K562 (cell line): Measurements from ENCODE around the gene FAM171A1. TPM values are rescaled to one million over a fixed set of nuclear protein-coding genes. Genes with fewer than 3 reads are reported as not detected.

Experiments used
- CBX5 ChIP-seq: IDR thresholded peaks from 2 replicates; pipeline ENCODE4 v1.6.1; 2014; ENCODE audit warnings: low read depth, borderline replicate concordance
- ERF ChIP-seq: fragments of 450-650 bp; formaldehyde crosslinking; IDR thresholded peaks from 2 replicates; pipeline ENCODE4 v1.4.0; 2020; ENCODE audit warnings: mild to moderate bottlenecking, mixed read lengths
- ESRRA ChIP-seq: fragments of 450-650 bp; IDR thresholded peaks from 2 replicates; pipeline ENCODE4 v1.6.1; 2014; ENCODE audit warnings: low read depth, mild to moderate bottlenecking, moderate library complexity, borderline replicate concordance
- HMGN3 ChIP-seq: IDR thresholded peaks from 2 replicates; pipeline ENCODE4 v1.6.1; 2011; ENCODE audit warnings: borderline replicate concordance, low read depth, mild to moderate bottlenecking, mixed read lengths, low read length; ENCODE audit not compliant: insufficient read length; ENCODE audit errors: extremely low read depth
- L3MBTL2 ChIP-seq: fragments of 450-650 bp; IDR thresholded peaks from 2 replicates; pipeline ENCODE4 v1.6.1; 2016; ENCODE audit warnings: mild to moderate bottlenecking, moderate library complexity
- MYC ChIP-seq, 2 experiments: fragments of 250-450 bp in 1 of 2; sonication (Bioruptor Pico) in 1 of 2; IDR thresholded peaks; 2 replicates each; pipeline versions ENCODE4 v1.5.1 to v1.6.1; 2012 to 2021; ENCODE audit warnings: low read depth in 2 of 2, borderline replicate concordance in 1 of 2, improper control_type of control experiment in 1 of 2, low read length in 1 of 2, mild to moderate bottlenecking in 1 of 2, moderate library complexity in 1 of 2
- RBFOX2 ChIP-seq: fragments of 200-400 bp; formaldehyde crosslinking; IDR thresholded peaks from 2 replicates; pipeline ENCODE4 v1.6.1; 2017; ENCODE audit warnings: low read depth, mild to moderate bottlenecking, low read length, moderate library complexity
- SRSF7 ChIP-seq: fragments of 200-400 bp; formaldehyde crosslinking; optimal IDR thresholded peaks from 2 replicates; pipeline ENCODE3; 2017; ENCODE audit warnings: mild to moderate bottlenecking, low read depth, low read length
- TCFL5 ChIP-seq: fragments of 250-450 bp; sonication (Bioruptor Pico); conservative IDR thresholded peaks from 2 replicates; pipeline ENCODE4 v1.6.1; 2021; ENCODE audit warnings: mild to moderate bottlenecking, moderate library complexity, matching md5 sums
- TRIM24 ChIP-seq, 2 experiments: fragments of 450-650 bp; IDR thresholded peaks; 2 replicates each; pipeline ENCODE4 v1.6.1; 2016
- polyA plus RNA-seq, 8 experiments: library from polyadenylated mRNA; depleted of rRNA in 4 of 8; stranded (reverse) in 5 of 8; unstranded in 3 of 8; fragments of >200 nt; fragmentation: Nextera tagmentation in 2 of 8; fragmentation: Illumina TruSeq in 1 of 8; extraction: Ambion mirVana in 2 of 8; extraction: Trizol in 1 of 8; gene quantifications; 2 replicates each; pipeline versions ENCODE4 v1.2.1 to v1.2.3, GENCODE V29; 2011 to 2014; ENCODE audit warnings: inconsistent platforms in 1 of 8, missing spikeins in 1 of 8
- total RNA-seq, 7 experiments: library from RNA; depleted of rRNA in 6 of 7; stranded (reverse); fragments of >200 nt in 6 of 7; fragmentation: Illumina TruSeq in 2 of 7; extraction: Trizol in 2 of 7; gene quantifications; 2 replicates each; pipeline versions ENCODE4 v1.2.1 to v1.2.3, GENCODE V29; 2011 to 2021; ENCODE audit warnings: low replicate concordance in 1 of 7
- TF ChIP-seq, protein P1 (sequence below), 2 experiments: fragments of 450-650 bp in 1 of 2; IDR thresholded peaks; 2 replicates each; pipeline ENCODE4 v1.6.1; 2011 to 2017; ENCODE audit warnings: low read depth in 2 of 2, antibody characterized with exemption in 1 of 2, borderline replicate concordance in 1 of 2, low read length in 1 of 2, mild to moderate bottlenecking in 1 of 2, mixed read lengths in 1 of 2; ENCODE audit not compliant: control insufficient read depth in 1 of 2
- TF ChIP-seq, protein P2 (sequence below): sonication (generic); formaldehyde crosslinking; IDR thresholded peaks from 2 replicates; pipeline ENCODE4 v1.8.0; 2023; ENCODE audit warnings: missing genetic modification reagents, mild to moderate bottlenecking, borderline replicate concordance
- TF ChIP-seq, protein P3 (sequence below): fragments of 250-450 bp; sonication (Bioruptor Pico); IDR thresholded peaks from 2 replicates; pipeline ENCODE4 v1.9.0; 2021; ENCODE audit warnings: mild to moderate bottlenecking

The FAM171A1 gene
- total and polyA plus RNA-seq, 9 of the 15 experiments (the other 6 are each of a cell fraction or from before 2014, with no cell fraction given): 0.51 to 8.2 (median 4.8) TPM

DNA sequence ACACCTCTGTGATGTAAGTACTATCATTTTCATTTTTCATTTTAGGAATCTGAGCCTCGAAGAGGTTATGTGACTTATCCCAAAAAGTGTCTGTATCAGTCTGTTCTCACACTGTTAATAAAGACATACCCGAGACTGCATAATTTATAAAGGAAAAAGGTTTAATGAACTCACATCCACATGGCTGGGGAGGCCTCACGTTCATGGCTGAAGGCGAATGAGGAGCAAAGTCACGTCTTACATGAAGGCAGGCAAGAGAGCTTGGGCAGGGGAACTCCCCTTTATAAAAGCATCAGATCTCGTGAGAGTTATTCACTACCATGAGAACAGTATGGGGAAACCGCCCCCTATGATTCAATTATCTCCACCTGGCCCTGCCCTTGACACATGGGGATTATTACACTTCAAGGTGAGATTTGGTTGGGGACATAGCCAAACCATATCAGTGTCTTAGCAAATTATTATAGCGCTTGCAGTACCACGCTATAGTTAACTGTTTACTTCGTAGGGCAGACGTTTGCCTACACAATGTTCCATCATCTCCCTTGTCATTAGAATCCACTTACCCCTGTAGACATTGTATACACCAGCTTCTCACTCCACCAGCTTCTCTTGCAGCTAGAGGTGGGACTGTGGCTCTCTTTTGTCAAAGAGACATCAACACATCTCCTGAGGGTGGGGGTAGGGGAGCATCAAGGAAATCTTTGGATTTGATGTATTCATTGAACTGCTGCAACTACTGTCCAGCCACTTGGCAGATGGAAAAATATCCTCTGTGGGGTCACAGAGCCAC, 187.2 kb downstream of the FAM171A1 start (continued):
- TF ChIP-seq, protein P1, sequence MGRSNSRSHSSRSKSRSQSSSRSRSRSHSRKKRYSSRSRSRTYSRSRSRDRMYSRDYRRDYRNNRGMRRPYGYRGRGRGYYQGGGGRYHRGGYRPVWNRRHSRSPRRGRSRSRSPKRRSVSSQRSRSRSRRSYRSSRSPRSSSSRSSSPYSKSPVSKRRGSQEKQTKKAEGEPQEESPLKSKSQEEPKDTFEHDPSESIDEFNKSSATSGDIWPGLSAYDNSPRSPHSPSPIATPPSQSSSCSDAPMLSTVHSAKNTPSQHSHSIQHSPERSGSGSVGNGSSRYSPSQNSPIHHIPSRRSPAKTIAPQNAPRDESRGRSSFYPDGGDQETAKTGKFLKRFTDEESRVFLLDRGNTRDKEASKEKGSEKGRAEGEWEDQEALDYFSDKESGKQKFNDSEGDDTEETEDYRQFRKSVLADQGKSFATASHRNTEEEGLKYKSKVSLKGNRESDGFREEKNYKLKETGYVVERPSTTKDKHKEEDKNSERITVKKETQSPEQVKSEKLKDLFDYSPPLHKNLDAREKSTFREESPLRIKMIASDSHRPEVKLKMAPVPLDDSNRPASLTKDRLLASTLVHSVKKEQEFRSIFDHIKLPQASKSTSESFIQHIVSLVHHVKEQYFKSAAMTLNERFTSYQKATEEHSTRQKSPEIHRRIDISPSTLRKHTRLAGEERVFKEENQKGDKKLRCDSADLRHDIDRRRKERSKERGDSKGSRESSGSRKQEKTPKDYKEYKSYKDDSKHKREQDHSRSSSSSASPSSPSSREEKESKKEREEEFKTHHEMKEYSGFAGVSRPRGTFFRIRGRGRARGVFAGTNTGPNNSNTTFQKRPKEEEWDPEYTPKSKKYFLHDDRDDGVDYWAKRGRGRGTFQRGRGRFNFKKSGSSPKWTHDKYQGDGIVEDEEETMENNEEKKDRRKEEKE (IDR thresholded peaks at IDR 0.05; ENCODE audit: borderline replicate concordance in 1 of 2, control insufficient read depth in 1 of 2, low read depth in 2 of 2, low read length in 1 of 2): no peak
- TF ChIP-seq ESRRA: peak; percentile 81; the same call in 1 of the 2 replicates
- TF ChIP-seq RBFOX2: peak; percentile 34; the same call in 1 of the 2 replicates
- no peak for TF ChIP-seq HMGN3
- peak; percentile 63 for TF ChIP-seq L3MBTL2
- no peak for TF ChIP-seq ERF (CRISPR knock-in tag)
- no peak for TF ChIP-seq SRSF7
- no peak for TF ChIP-seq CBX5
- peak; percentile 68; the same call in 1 of the 2 replicates for TF ChIP-seq MYC (IDR thresholded peaks at IDR 0.05; ENCODE audit: low read depth, low read length)
- no peak for TF ChIP-seq MYC (CRISPR knock-in tag; IDR thresholded peaks at IDR 0.05; ENCODE audit: borderline replicate concordance, low read depth)
- TF ChIP-seq TRIM24 (IDR thresholded peaks at IDR 0.05): peak in 1 of 2 experiments; percentile 33; a peak in 1 of 4 replicates
- TF ChIP-seq, protein P2, sequence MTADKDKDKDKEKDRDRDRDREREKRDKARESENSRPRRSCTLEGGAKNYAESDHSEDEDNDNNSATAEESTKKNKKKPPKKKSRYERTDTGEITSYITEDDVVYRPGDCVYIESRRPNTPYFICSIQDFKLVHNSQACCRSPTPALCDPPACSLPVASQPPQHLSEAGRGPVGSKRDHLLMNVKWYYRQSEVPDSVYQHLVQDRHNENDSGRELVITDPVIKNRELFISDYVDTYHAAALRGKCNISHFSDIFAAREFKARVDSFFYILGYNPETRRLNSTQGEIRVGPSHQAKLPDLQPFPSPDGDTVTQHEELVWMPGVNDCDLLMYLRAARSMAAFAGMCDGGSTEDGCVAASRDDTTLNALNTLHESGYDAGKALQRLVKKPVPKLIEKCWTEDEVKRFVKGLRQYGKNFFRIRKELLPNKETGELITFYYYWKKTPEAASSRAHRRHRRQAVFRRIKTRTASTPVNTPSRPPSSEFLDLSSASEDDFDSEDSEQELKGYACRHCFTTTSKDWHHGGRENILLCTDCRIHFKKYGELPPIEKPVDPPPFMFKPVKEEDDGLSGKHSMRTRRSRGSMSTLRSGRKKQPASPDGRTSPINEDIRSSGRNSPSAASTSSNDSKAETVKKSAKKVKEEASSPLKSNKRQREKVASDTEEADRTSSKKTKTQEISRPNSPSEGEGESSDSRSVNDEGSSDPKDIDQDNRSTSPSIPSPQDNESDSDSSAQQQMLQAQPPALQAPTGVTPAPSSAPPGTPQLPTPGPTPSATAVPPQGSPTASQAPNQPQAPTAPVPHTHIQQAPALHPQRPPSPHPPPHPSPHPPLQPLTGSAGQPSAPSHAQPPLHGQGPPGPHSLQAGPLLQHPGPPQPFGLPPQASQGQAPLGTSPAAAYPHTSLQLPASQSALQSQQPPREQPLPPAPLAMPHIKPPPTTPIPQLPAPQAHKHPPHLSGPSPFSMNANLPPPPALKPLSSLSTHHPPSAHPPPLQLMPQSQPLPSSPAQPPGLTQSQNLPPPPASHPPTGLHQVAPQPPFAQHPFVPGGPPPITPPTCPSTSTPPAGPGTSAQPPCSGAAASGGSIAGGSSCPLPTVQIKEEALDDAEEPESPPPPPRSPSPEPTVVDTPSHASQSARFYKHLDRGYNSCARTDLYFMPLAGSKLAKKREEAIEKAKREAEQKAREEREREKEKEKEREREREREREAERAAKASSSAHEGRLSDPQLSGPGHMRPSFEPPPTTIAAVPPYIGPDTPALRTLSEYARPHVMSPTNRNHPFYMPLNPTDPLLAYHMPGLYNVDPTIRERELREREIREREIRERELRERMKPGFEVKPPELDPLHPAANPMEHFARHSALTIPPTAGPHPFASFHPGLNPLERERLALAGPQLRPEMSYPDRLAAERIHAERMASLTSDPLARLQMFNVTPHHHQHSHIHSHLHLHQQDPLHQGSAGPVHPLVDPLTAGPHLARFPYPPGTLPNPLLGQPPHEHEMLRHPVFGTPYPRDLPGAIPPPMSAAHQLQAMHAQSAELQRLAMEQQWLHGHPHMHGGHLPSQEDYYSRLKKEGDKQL (CRISPR knock-in tag): no peak
- no peak for TF ChIP-seq TCFL5 (CRISPR knock-in tag)
- TF ChIP-seq, protein P3, sequence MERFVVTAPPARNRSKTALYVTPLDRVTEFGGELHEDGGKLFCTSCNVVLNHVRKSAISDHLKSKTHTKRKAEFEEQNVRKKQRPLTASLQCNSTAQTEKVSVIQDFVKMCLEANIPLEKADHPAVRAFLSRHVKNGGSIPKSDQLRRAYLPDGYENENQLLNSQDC (CRISPR knock-in tag): no peak
